ENCODE measurements around the gene TMIGD1.

GRCh38 chr17:30310562-30310961, 23.3 kb downstream of the TMIGD1 start:
- no peak for TF ChIP-seq POLR2A (IDR thresholded peaks at IDR 0.05)
- TF ChIP-seq CTCF (IDR thresholded peaks at IDR 0.05) = no peak

All from thyroid gland (tissue), 4 donors.